Neural cell (in vitro differentiated cells): Measurements from ENCODE around the gene DDX41. TPM values are rescaled to one million over a fixed set of nuclear protein-coding genes. Genes with fewer than 3 reads are reported as not detected.

Source experiments
- H2AFZ ChIP-seq: fragments of 200-600, 300-800 bp; sonication (generic), shearing (Covaris generic); 2 replicates; pipeline ENCODE4 v1.6.0; 2014; ENCODE audit warnings: low read depth, mild to moderate bottlenecking, antibody characterized with exemption, low read length, moderate library complexity
- H3F3A ChIP-seq: fragments of 200-600 bp; shearing (Covaris generic); 2 replicates; pipeline ENCODE4 v1.6.1; 2016; ENCODE audit warnings: mild to moderate bottlenecking, moderate library complexity, mixed read lengths, antibody characterized with exemption, low read length; ENCODE audit not compliant: insufficient read depth, poor library complexity, severe bottlenecking
- H3K27ac ChIP-seq: fragments of 200-600, 300-800 bp; sonication (generic), shearing (Covaris generic); 2 replicates; pipeline ENCODE4 v1.5.1; 2014; ENCODE audit warnings: mild to moderate bottlenecking, low read length, moderate library complexity
- H3K27me3 ChIP-seq: fragments of 300-800, 200-600 bp; sonication (generic), shearing (Covaris generic); 2 replicates; pipeline ENCODE4 v1.6.0; 2014; ENCODE audit warnings: mild to moderate bottlenecking, low read depth, low read length, moderate library complexity; ENCODE audit not compliant: insufficient read depth
- H3K36me3 ChIP-seq: fragments of 300-800, 200-600 bp; sonication (generic), shearing (Covaris generic); 2 replicates; pipeline ENCODE4 v1.5.1; 2014; ENCODE audit warnings: mild to moderate bottlenecking, antibody characterized with exemption, low read length, moderate library complexity; ENCODE audit not compliant: insufficient read depth
- H3K4me2 ChIP-seq: fragments of 300-800, 200-600 bp; sonication (generic), shearing (Covaris generic); 2 replicates; pipeline ENCODE4 v1.6.0; 2014; ENCODE audit warnings: mild to moderate bottlenecking, low read length
- H3K4me3 ChIP-seq: fragments of 300-800, 200-600 bp; sonication (generic), shearing (Covaris generic); 2 replicates; pipeline ENCODE4 v1.5.1; 2014; ENCODE audit warnings: mild to moderate bottlenecking, low read length, moderate library complexity
- H3K79me2 ChIP-seq: fragments of 200-600 bp; shearing (Covaris generic); replicated peaks from 2 replicates; pipeline ENCODE4 v1.6.0; 2014; ENCODE audit warnings: mild to moderate bottlenecking, low read length, moderate library complexity; ENCODE audit not compliant: insufficient read depth
- H3K9ac ChIP-seq: fragments of 300-800, 200-600 bp; sonication (generic), shearing (Covaris generic); 2 replicates; pipeline ENCODE4 v1.6.1; 2016; ENCODE audit warnings: mild to moderate bottlenecking, low read length, mixed read lengths
- H3K9me2 ChIP-seq: fragments of 200-600 bp; shearing (Covaris generic); 2 replicates; pipeline ENCODE4 v1.6.1; 2016; ENCODE audit warnings: mild to moderate bottlenecking, low read length, mixed read lengths; ENCODE audit not compliant: insufficient read depth
- H3K9me3 ChIP-seq: fragments of 200-600, 300-800 bp; sonication (generic), shearing (Covaris generic); 2 replicates; pipeline ENCODE4 v1.6.1; 2016; ENCODE audit warnings: mild to moderate bottlenecking, mixed run types, low read length, moderate library complexity, mixed read lengths
- H4K20me1 ChIP-seq: fragments of 200-600 bp; shearing (Covaris generic); 2 replicates; pipeline ENCODE4 v1.6.1; 2016; ENCODE audit warnings: mild to moderate bottlenecking, mixed run types; ENCODE audit not compliant: insufficient read depth
- CTCF ChIP-seq: fragments of 450-650 bp; IDR thresholded peaks from 2 replicates; pipeline ENCODE4 v1.5.1; 2014; ENCODE audit warnings: antibody characterized with exemption, mild to moderate bottlenecking, moderate library complexity; ENCODE audit not compliant: poor library complexity, severe bottlenecking
- EP300 ChIP-seq: fragments of 450-650 bp; conservative IDR thresholded peaks from 2 replicates; pipeline ENCODE4 v1.6.1; 2014; ENCODE audit warnings: antibody characterized with exemption, mild to moderate bottlenecking, moderate library complexity; ENCODE audit not compliant: poor library complexity, severe bottlenecking
- EZH2 ChIP-seq: fragments of 200-600, 300-800 bp; shearing (Covaris generic), sonication (generic); IDR thresholded peaks from 2 replicates; pipeline ENCODE4 v1.6.1; 2014; ENCODE audit warnings: antibody characterized with exemption, low read length, borderline replicate concordance, mild to moderate bottlenecking; ENCODE audit not compliant: insufficient read depth, poor library complexity, severe bottlenecking
- MXI1 ChIP-seq: fragments of 450-650 bp; conservative IDR thresholded peaks from 2 replicates; pipeline ENCODE4 v1.6.1; 2014; ENCODE audit warnings: antibody characterized with exemption, mild to moderate bottlenecking; ENCODE audit not compliant: poor library complexity, severe bottlenecking
- POLR2AphosphoS5 ChIP-seq: IDR thresholded peaks from 2 replicates; pipeline ENCODE4 v1.6.1; 2012
- RAD21 ChIP-seq: fragments of 450-650 bp; conservative IDR thresholded peaks from 2 replicates; pipeline ENCODE4 v1.6.1; 2014; ENCODE audit warnings: antibody characterized with exemption, mild to moderate bottlenecking, moderate library complexity
- SMC3 ChIP-seq: fragments of 450-650 bp; conservative IDR thresholded peaks from 2 replicates; pipeline ENCODE4 v1.6.1; 2014; ENCODE audit warnings: antibody characterized with exemption, mild to moderate bottlenecking, moderate library complexity; ENCODE audit not compliant: poor library complexity
- TAF1 ChIP-seq: IDR thresholded peaks from 2 replicates; pipeline ENCODE4 v1.6.1; 2012; ENCODE audit warnings: low read depth
- polyA plus RNA-seq: library from polyadenylated mRNA; depleted of rRNA; stranded (reverse); fragments of >200 nt; gene quantifications from 2 replicates; pipeline ENCODE4 v1.2.3, GENCODE V29; 2014
- TF ChIP-seq, protein P1 (sequence below): IDR thresholded peaks from 2 replicates; pipeline ENCODE4 v1.6.1; 2012; ENCODE audit warnings: borderline replicate concordance

Gene DDX41
- polyA plus RNA-seq, 1 donor from 2014 or later: 113 TPM

DNA sequence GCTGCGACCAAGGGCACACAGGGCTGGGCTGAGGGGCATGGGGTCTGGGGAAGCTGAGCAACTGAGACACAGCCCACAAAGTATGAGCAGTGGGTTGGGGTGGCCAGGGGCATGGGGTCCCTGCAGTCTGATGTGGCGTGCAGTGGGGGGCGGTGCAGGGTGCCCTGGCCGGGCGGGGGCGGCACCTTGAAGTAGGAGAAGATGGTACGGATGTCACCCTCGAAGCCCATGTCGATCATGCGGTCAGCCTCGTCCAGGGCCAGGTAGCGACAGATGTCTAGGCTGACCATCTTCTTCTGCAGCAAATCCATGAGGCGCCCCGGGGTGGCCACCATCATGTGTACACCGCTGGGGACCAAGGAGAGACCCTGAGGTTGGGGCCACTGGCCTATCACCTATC lies 3.3 kb downstream of the DDX41 start:
- H3K36me3 ChIP-seq: peaks cover 4% of the 10 kb centered on the region
- no peaks in the 10 kb centered on the region for H3K27me3 ChIP-seq

GRCh38 chr5:177512736-177513380 lies 3.9 kb downstream of the DDX41 start:
- no peak overlapping the region for H3K27ac ChIP-seq
- no peak overlapping the region for H2AFZ ChIP-seq
- no peak overlapping the region for H3K9ac ChIP-seq
- no peaks in the 10 kb centered on the region for H3K27me3 ChIP-seq
- H3K9me2 ChIP-seq: no peaks in the 10 kb centered on the region
- no peak overlapping the region for H3K4me3 ChIP-seq
- H3K79me2 ChIP-seq: peaks cover 11% of the 10 kb centered on the region
- no peaks in the 10 kb centered on the region for H4K20me1 ChIP-seq
- H3F3A ChIP-seq: no peaks in the 10 kb centered on the region
- H3K36me3 ChIP-seq: peaks cover 4% of the 10 kb centered on the region
- H3K4me2 ChIP-seq: no peak overlapping the region
- H3K9me3 ChIP-seq: no peaks in the 10 kb centered on the region
- no peak for TF ChIP-seq POLR2AphosphoS5
- no peak for TF ChIP-seq RAD21
- TF ChIP-seq, protein P1, sequence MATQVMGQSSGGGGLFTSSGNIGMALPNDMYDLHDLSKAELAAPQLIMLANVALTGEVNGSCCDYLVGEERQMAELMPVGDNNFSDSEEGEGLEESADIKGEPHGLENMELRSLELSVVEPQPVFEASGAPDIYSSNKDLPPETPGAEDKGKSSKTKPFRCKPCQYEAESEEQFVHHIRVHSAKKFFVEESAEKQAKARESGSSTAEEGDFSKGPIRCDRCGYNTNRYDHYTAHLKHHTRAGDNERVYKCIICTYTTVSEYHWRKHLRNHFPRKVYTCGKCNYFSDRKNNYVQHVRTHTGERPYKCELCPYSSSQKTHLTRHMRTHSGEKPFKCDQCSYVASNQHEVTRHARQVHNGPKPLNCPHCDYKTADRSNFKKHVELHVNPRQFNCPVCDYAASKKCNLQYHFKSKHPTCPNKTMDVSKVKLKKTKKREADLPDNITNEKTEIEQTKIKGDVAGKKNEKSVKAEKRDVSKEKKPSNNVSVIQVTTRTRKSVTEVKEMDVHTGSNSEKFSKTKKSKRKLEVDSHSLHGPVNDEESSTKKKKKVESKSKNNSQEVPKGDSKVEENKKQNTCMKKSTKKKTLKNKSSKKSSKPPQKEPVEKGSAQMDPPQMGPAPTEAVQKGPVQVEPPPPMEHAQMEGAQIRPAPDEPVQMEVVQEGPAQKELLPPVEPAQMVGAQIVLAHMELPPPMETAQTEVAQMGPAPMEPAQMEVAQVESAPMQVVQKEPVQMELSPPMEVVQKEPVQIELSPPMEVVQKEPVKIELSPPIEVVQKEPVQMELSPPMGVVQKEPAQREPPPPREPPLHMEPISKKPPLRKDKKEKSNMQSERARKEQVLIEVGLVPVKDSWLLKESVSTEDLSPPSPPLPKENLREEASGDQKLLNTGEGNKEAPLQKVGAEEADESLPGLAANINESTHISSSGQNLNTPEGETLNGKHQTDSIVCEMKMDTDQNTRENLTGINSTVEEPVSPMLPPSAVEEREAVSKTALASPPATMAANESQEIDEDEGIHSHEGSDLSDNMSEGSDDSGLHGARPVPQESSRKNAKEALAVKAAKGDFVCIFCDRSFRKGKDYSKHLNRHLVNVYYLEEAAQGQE: no peak
- TF ChIP-seq MXI1: no peak
- no peak for TF ChIP-seq SMC3
- no peak for TF ChIP-seq TAF1
- no peak for TF ChIP-seq EP300
- no peak for TF ChIP-seq CTCF

More for the DNA sequence above, 3.3 kb downstream of the DDX41 start:
- H4K20me1 ChIP-seq: no peaks in the 10 kb centered on the region
- no peaks in the 10 kb centered on the region for H3F3A ChIP-seq
- H2AFZ ChIP-seq: no peak overlapping the region
- no peak overlapping the region for H3K4me3 ChIP-seq
- no peaks in the 10 kb centered on the region for H3K9me2 ChIP-seq
- no peak overlapping the region for H3K27ac ChIP-seq
- H3K4me2 ChIP-seq: no peak overlapping the region
- H3K9me3 ChIP-seq: no peaks in the 10 kb centered on the region
- peaks cover 11% of the 10 kb centered on the region for H3K79me2 ChIP-seq
- no peak overlapping the region for H3K9ac ChIP-seq
- TF ChIP-seq EZH2: no peak
- no peak for TF ChIP-seq CTCF
- TF ChIP-seq POLR2AphosphoS5: no peak
- TF ChIP-seq TAF1: no peak
- no peak for TF ChIP-seq MXI1
- no peak for TF ChIP-seq EP300
- TF ChIP-seq, protein P1: no peak
- TF ChIP-seq SMC3: no peak
- no peak for TF ChIP-seq RAD21
